Medulla oblongata (tissue), 1 donor: ENCODE results near the gene ACAP2.
"Not testable (repeated sequence)": the region's sequence is repeated elsewhere in the genome, so short reads cannot be mapped to it uniquely, and the experiment has no call there.

Experiments used
- DNase-seq: peaks from one replicate; pipeline ENCODE4 v3.0.0-alpha.2; 2015; ENCODE audit errors: extremely low spot score

ACAP2 gene

DNA sequence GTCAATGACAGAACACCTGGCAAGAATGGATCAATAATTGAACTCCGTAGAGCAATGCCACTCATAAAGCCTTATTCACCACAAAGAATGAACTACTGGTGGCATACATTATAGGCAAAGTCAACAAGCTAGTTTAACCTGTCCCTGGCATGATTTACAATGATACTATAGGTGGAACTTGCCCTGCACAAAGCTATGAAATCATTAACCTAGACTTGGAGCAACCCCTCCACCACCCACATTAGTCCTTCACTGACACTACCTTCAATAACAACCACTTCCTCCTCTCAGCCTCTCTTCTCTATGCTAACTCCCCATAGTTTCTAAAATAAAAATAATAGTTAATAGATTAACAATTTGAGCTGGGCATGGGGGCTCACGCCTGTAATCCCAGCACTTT, 54.4 kb downstream of the ACAP2 start:
- no peak for DNase-seq

DNA sequence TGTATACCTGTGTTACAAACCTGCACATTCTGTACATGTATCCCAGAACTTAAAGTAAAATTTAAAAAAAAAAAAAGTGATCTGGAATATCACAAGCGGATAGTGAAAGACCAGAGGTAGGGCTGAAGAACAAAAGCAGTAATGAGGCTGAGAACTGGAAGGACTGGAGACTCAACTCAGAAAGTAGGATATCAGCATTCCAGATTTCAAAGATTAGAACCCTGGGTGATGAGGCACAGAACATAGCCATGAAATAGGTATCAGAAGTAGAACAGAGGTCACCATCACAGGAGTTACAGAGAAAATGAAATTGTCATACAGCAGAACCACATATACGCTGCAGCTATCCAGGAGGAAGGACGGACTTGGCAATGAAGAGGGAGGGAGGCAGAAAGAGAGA, 56.1 kb downstream of the ACAP2 start:
- DNase-seq, result no peak

GRCh38 chr3:195385526-195385925, 57.3 kb downstream of the ACAP2 start:
- DNase-seq, result no peak

DNA sequence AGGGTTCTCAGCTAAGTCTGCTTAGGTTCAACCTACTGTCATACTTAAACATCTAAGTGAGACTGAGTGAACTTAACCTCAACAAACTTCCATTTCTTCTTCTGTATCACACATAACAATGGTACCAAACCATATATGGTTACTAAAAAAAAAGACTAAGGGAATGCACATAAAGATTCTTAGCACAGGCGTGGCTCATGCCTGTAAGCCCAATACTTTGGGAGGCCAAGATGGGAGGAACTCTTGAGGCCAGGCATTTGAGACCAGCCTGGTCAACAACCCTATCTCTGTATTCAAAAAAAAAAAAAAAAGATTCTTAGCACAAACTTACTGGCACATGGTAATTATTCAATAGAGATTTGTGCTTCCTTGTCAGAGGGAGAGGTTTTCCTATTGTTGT, 57.9 kb downstream of the ACAP2 start:
- DNase-seq, result no peak

GRCh38 chr3:195372220-195372619, 70.6 kb downstream of the ACAP2 start:
- no peak for DNase-seq

GRCh38 chr3:195366200-195366925, 76.5 kb downstream of the ACAP2 start:
- no peak for DNase-seq

DNA sequence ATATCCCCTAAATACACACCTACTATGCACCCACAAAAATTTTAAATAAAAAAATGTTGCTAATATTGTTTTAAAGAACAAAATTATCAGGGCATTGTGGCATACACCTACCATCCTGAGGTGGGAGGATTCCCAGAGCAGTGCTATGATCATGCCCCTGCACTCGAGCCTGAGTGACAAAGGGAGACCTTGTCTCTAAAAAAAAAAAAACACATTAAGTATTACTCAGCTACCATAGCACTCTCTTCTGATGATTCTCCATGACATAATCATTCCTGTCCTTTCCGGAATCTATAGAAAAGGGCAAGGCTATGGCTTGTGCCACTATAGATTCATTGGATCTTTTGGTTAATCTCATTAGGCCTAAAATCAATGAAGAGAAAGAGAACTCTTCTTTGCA, 77.4 kb downstream of the ACAP2 start:
- DNase-seq, result no peak

DNA sequence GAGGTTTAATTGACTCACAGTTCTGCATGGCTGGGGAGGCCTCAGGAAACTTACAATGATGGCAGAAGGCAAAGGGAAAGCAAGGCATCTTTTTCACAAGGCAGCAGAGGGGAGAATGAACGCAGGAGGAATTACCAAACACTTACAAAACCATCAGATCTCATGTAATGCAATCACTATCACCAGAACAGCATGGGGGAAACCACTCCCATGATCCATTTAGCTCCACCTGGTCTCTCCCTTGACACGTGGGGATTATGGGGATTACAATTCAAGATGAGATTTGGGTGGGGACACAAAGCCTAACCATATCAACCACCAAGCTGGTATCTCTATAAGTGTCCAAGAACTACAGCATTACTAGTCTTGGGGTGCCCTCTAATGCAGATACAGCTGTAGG, 85.0 kb downstream of the ACAP2 start:
- not testable (repeated sequence) for DNase-seq

DNA sequence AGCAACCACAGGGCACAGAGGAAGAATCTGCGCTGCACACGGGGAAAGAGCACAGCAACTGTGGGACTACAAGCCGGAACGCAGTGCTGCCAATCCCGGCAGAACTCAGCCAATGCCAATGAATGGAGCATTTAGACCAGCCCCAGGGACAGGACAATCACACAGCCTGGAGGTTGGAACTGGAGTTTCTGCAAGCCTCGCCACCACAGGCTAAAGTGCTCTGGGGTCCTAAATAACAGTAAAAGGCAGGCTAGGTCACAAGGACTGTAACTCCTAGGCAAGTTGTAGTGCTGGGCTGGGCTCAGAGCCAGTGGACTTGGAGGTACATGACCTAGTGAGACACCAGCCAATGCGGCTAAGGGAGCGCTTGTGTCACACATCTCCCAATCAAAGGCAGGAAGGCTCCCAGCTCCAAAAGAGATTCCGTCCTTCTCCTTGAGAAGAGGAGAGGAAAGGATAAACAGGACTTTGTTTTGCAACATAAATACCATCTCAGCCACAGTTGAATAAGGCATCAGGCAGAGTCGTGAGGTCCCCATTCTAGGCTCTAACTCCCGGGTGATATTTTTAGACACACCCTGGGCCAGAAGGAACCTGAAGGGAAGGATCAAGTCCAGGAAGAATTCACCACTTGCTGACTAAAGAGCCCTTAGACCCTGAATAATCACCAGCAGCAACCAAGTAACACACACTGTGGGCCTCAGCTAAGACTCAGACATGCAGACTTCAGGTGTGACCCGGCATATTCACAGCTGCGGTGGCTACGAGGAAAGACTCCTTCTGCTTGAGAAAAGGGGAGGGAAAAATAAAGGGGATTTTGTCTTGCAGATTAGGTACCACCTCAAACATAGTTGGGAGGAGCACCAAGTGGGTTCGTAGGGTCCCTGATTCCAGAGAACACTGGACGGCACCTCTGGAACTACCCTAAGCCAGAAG, 86.4 kb downstream of the ACAP2 start:
- DNase-seq, result peak; percentile 83

DNA sequence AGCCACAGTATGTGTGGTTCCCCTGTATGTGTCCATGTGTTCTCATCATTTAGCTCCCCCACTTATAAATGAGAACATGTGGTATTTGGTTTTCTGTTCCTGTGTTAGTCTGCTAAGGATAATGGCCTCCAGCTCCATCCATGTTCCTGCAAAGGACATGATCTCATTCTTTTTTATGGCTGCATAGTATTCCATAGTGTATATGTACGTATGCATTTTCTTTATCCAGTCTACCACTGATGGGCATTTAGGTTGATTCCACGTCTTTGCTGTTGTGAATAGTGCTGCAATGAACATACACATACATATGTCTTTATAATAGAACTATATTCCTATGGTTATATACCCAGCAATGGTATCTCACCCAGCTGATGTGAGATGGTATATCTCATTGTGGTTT, 88.8 kb downstream of the ACAP2 start:
- not testable (repeated sequence) for DNase-seq

- no peak for DNase-seq
These were observed 89.8 kb downstream of the ACAP2 start for GRCh38 chr3:195352895-195353488.

DNA sequence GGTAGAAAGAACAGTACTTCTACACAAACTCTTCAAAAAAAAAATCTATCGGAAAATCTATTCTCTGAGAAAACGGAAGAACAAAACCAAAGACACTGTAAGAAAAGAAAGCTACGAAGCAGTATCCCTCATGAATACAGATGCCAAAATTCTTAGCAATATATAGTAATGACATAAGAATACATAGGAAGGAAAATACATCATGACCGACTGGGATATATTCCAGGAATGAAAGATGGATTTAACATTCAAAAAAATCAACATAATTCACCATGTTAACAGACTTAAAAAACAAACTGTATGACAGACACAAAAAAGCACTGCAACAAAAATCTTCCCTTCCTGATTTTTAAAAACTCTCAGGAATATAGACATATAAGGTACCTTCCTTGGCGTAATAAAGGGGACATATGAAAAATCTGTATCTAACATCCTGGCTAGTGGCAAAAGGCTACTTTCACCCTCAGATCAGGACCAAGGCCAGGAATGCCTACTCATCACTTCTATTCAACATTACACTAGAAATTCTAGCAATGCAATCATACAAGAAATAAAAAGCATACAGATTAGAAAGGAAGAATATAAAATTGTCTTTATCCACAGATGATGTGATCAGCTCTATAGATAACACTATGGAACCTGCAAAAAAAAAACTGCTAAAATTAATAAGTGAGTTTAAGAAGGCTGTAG, 94.2 kb downstream of the ACAP2 start:
- no peak for DNase-seq

- no peak for DNase-seq
These were observed 105.1 kb downstream of the ACAP2 start for GRCh38 chr3:195337747-195338146.

- no peak for DNase-seq
These were observed 107.9 kb downstream of the ACAP2 start for GRCh38 chr3:195334967-195335366.

DNA sequence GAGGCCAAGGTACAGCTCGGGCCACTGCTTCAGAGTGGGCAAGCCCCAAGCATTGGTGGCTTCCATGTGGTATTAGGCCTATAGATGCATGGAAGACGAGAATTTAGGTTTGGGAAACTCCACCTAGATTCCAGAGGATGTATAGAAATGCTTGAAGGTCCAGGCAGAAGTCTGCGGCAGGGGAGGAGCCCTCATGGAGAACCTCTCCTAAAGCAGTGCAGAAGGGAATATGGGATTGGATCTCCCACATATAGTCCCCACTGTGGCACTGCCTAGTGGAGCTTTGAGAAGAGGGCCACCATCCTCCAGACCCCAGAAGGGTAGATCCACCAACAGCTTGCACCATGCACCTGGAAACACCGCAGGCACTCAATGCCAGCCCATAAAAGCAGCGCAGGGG, 123.8 kb downstream of the ACAP2 start:
- DNase-seq, result no peak

DNA sequence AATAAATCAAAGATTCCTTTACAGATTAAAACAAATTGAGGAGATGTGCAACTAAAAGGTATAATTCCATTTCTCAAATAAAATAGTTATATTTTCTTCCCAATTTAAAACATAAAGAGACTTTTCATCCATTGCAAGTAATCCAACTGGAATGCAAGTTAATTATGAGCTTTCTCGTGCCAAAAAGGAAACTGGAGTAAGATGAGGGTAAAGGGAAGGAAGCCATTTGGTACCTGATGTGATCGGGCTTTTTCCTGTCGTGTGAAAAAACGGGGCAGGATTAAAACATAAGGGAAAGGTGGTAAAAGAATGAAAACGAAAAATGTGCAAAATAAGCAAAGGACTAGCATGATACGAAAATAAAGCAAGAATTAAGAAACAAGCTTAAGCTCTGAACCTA, 130.1 kb downstream of the ACAP2 start:
- DNase-seq, result no peak

DNA sequence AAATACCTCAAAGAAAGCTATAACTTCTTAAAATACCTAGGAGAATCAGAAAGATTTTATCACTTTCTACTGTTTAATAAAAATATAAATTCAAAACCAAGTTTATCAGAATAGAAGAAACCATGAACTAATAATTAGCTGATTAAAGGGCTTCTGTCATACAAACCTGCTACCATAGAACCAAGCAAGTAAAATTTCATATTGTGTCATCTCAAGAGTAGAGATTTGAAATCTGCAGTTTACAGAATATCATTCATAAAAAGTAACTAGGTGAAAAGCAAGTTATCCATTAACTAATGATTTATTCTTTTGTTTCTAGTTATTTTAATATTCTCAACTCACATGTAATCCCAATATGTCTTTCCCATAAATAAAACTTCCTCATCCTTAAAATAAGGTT, 135.1 kb downstream of the ACAP2 start:
- no peak for DNase-seq

DNA sequence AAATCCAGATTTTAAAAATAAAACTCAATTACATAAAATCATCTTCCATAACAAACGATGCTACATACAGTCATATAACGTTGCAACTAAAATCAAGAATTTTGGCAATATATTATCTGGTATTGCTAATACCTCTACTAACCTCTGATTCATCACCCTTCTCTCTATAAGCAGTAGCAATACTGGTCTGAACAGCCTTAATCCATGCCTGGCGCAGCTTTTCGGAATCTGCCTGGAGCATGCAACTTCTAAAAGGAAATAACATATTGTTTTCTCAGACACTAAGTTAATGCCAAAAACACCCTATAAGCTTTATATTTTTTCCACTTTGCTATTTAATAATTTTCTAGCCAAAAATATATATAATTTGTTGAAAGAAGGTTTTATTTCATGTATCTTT, 136.5 kb downstream of the ACAP2 start:
- DNase-seq, result no peak

DNA sequence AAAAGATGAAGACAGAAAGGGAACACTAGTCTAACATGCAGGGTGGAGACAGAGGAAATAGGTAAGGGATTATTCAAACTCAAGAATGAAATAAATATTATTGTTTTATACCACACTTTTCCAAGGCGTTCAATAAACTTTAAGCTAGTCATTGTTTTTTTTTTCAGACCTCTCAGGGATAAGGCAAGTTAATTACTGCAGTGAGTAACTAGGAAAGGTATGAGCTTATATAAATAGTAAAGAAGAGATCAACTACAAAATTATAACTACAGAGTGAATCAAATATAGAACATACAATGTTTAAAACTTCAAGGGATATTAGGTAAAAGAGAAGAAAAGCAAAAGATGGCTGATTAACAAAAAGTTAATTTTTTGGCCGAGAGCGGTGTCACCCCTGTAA, 140.4 kb downstream of the ACAP2 start:
- DNase-seq, result no peak

GRCh38 chr3:195297446-195297845, 145.4 kb downstream of the ACAP2 start:
- DNase-seq, result no peak

DNA sequence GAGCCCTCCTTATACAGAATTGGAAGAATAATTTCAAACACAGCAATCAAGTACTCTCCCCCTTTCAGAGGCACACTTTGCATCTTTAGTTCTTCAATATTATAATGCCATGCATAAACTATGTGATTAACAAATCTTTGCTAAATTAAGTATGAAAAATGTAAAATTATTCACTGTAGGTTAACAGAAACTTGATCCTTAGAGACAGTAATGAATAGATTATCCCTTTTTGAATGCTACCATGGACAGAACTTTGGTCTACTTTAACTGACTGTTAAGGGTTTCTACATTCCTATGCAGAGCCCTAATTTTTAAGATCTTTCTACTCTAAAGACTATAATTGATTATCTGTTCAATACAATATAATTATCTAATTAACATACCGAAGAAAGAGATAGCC, 146.2 kb downstream of the ACAP2 start:
- no peak for DNase-seq

DNA sequence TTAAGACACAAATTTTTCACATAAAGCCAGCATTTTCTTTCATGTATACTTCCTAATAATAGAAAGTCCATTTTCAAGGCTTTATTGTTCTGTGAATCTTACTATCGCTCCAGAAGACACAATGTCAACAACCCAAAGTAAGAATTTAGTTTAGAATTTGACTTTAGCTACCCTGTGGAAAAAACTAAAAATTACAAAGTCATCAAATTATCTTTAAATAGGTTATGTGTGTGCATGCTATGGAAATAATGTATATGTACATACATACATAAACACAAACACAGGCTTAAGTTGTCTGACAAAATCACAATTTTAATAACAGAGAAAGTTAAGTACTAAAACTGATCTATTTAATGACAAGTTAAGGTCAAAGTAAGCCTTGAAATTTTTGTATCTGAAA, 151.7 kb downstream of the ACAP2 start:
- DNase-seq, result no peak
